ENCODE measurements around the gene CYP27A1.

CYP27A1 gene

DNA sequence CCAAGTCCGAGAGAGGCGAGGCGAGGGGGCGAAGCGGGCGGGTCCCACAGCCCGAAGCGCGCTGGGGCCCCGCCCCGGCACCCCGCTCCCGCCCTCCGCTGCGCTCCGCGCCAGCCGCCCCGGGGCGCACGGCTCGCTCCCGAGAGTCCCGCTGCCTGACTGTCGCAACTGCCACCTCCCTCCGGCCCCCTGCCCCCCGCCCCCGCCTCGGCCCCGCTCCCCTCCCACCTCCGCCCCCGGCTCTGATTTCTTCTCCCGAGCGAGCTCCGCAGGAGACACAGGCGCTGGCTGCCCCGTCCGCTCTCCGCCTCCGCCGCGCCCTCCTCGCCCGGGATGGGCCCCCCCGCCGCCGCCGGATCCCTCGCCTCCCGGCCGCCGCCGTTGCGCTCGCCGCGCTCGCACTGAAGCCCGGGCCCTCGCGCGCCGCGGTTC, 77.6 kb downstream of the CYP27A1 start, which contains the start of gene WNT6:
WNT6 (plus strand) TSS at position 250 of the 432 bp plus-strand sequence. CDS start 233 bp downstream, outside the sequence.
- no peak within 1 kb of the TSS for H3K4me3 ChIP-seq (ENCODE audit: low read depth, low read length)
- no peak for DNase-seq (ENCODE audit: low read depth)
- TF ChIP-seq, protein P1, sequence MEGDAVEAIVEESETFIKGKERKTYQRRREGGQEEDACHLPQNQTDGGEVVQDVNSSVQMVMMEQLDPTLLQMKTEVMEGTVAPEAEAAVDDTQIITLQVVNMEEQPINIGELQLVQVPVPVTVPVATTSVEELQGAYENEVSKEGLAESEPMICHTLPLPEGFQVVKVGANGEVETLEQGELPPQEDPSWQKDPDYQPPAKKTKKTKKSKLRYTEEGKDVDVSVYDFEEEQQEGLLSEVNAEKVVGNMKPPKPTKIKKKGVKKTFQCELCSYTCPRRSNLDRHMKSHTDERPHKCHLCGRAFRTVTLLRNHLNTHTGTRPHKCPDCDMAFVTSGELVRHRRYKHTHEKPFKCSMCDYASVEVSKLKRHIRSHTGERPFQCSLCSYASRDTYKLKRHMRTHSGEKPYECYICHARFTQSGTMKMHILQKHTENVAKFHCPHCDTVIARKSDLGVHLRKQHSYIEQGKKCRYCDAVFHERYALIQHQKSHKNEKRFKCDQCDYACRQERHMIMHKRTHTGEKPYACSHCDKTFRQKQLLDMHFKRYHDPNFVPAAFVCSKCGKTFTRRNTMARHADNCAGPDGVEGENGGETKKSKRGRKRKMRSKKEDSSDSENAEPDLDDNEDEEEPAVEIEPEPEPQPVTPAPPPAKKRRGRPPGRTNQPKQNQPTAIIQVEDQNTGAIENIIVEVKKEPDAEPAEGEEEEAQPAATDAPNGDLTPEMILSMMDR (IDR thresholded peaks at IDR 0.05; ENCODE audit: low read depth, low read length, missing control alignments), result no peak
- in situ Hi-C loops (cut with HindIII; ENCODE audit: low sequenced_read_pairs), result no loop called here

DNA sequence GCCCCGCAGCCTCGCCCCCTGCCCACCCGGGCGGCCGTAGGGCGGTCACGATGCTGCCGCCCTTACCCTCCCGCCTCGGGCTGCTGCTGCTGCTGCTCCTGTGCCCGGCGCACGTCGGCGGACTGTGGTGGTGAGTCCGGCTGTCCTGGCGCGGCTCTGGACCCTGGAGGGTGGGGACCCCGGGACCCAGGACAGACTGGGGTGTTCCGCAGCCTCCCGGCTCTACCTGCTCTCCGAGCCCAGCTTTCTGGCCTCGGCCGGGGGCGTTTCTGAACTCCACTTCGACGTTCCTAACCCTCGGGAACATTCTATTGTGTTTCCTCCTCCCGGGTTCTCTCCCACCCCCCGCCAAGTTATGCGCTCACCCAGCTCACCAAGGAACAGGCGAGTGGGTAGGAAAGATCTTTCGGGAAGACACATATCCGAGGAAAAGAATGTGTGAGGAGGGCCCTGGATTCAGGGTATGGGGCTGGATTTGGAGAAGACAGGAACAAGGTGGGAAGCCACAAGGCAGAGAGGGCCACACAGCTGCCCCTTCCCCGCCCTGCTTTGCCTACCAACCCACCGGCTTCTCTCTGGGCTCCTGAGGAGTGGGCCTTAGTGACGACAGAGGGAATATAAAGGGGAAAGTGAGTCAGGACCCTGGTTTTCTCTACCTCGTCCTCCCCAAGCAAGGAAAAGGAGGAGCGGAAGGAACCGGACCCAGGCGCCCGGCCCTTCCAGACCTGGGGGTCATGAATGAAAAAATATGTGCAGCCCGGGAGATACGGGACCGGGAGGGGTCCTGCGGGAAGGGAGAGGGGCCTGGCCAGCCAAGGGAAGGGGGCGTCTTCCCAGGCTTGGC, 78.3 kb downstream of the CYP27A1 start:
- DNase-seq (ENCODE audit: low read depth), result no peak
- no peak overlapping the region for H3K4me3 ChIP-seq (ENCODE audit: low read depth, low read length)
- TF ChIP-seq, protein P1 (IDR thresholded peaks at IDR 0.05; ENCODE audit: low read depth, low read length, missing control alignments), result no peak
- in situ Hi-C loops (cut with HindIII; ENCODE audit: low sequenced_read_pairs), result no loop called here

DNA sequence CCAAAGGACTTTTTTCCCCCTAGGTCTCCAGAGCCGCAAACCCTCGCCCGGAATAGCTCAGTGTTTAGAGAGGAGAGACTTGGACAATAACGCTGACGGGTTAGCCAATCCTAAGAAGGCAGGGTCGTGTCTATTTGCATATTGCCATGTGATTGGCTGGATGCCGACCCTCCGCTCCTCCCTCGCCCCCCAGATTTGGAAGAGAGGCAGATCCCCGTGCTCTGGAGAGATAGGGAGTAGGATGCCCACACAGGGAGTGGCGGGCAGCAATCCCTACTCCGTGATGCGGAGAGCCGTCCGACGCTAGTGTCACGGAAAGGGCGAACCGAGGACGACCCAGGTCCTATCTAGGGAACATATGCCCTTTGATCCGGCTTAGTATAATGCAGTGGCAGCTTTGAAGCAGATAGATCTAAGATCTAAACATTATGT, 79.0 kb downstream of the CYP27A1 start:
- in situ Hi-C loops (cut with HindIII; ENCODE audit: low sequenced_read_pairs), result no loop called here
- DNase-seq (ENCODE audit: low read depth), result no peak
- no peak overlapping the region for H3K4me3 ChIP-seq (ENCODE audit: low read depth, low read length)
- TF ChIP-seq, protein P1 (IDR thresholded peaks at IDR 0.05; ENCODE audit: low read depth, low read length, missing control alignments), result no peak

DNA sequence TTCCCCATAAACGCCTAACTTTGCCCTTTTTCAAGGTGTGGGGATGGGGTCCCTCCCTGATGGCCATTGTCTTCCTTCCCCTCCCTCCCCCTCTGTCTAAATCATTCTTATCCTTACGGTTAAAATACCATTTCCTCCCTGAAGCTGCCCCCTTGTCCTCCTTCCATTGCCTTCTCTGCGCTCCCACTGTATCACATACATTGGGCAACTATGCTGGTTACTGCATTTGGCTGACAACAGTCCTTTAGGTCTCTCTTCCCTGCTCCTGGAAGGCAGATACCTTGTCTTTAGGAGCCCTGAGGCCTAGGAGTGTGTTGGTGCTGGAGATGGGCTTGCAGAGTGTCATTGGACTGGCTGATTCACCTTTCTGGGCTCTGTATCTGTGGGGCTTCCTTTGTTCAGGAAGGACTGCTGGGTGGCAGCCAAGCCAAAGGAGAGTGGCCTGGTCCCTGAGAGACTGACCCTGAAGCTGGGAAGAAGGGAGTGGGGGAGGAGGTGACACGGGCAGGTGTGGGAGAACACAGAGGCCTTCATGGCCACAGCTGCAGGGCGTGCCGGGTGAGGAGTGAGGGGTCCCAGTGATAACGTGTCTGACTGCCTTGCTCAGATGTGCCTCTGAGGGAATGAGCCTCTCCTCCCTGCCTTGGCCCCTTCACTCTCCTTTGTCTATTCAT, 79.8 kb downstream of the CYP27A1 start:
- TF ChIP-seq, protein P1 (IDR thresholded peaks at IDR 0.05; ENCODE audit: low read depth, low read length, missing control alignments), result no peak
- in situ Hi-C loops (cut with HindIII; ENCODE audit: low sequenced_read_pairs), result no loop called here
- no peak for DNase-seq (ENCODE audit: low read depth)
- no peak overlapping the region for H3K4me3 ChIP-seq (ENCODE audit: low read depth, low read length)

DNA sequence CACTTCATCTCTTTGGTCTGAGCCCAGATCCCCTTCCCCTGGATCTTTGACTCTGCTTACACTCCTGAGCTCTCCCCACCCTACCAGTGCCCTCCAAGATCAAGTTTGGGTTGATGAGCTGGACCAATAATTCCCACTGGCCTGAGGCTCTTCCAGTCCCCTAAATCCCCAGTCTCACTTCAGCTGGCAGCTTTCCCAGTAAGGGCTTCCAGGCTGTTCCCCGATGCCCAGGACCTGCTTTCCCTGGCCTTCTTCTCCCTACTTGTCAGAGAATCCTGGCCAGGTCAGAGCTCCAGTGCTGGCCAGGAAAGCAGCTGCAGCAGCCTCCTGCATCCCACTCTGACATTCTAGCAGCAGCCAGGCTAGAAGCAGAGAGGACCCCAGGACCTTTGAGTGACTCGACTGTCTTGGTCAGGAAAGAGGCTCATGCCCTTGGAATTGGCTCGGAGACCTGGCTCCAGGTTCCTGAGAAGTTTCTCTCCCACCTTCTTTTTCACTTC, 81.1 kb downstream of the CYP27A1 start:
- no peak for DNase-seq (ENCODE audit: low read depth)

More for the DNA sequence above, 81.1 kb downstream of the CYP27A1 start:
- no peak overlapping the region for H3K4me3 ChIP-seq (ENCODE audit: low read depth, low read length)
- in situ Hi-C loops (cut with HindIII; ENCODE audit: low sequenced_read_pairs), result no loop called here
- TF ChIP-seq, protein P1 (IDR thresholded peaks at IDR 0.05; ENCODE audit: low read depth, low read length, missing control alignments), result no peak

All from astrocyte of the cerebellum (primary cell).